Neural progenitor cell (in vitro differentiated cells): Measurements from ENCODE around the gene CBFA2T3.

Experiments
- EZH2 ChIP-seq: fragments of 200-600 bp; sonication (generic); IDR thresholded peaks from 2 replicates; pipeline ENCODE4 v1.6.1; 2017; ENCODE audit warnings: antibody characterized with exemption, mild to moderate bottlenecking, moderate library complexity
- TF ChIP-seq, protein P1 (sequence below): fragments of 200-600 bp; sonication (generic); IDR thresholded peaks from 2 replicates; pipeline ENCODE4 v1.5.1; 2017; ENCODE audit warnings: antibody characterized with exemption, mild to moderate bottlenecking

DNA sequence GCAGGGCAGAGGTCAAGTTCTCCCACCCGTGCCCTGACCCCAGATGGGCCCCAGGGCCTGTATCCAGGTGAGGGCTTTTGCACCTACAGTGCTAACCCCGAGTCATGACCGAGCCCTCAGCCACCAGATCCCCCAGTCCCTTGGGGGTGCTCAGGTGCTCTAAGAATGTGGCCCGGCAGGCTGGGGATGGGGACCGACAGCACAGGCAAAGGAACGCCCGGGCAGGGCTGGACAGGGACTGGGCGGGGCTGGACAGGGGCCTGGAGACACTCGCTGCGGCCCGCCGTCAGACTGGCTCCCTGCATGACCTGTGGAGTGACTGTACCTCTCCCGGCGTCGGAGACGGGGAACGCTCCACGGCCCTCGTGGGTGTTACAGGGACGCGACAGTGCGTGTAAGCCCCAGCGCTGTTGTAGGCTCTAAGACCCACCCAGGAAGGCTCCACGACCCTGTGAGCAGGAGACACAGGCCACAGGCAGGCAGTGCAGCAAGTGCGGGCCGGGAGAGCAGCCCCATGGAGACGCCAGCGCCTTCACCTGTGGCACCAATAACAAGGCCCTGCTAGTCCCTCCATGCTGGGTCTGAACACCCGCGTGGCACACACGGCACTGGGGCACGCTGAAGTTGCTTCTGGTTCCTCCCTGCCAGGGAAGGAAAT, 38.8 kb downstream of the CBFA2T3 start:
- TF ChIP-seq, protein P1, sequence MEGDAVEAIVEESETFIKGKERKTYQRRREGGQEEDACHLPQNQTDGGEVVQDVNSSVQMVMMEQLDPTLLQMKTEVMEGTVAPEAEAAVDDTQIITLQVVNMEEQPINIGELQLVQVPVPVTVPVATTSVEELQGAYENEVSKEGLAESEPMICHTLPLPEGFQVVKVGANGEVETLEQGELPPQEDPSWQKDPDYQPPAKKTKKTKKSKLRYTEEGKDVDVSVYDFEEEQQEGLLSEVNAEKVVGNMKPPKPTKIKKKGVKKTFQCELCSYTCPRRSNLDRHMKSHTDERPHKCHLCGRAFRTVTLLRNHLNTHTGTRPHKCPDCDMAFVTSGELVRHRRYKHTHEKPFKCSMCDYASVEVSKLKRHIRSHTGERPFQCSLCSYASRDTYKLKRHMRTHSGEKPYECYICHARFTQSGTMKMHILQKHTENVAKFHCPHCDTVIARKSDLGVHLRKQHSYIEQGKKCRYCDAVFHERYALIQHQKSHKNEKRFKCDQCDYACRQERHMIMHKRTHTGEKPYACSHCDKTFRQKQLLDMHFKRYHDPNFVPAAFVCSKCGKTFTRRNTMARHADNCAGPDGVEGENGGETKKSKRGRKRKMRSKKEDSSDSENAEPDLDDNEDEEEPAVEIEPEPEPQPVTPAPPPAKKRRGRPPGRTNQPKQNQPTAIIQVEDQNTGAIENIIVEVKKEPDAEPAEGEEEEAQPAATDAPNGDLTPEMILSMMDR = no peak
- TF ChIP-seq EZH2 = no peak
